SK-N-SH treated with all-trans-retinoic acid at 6 μM for 48 hours (cell line): ENCODE data around the gene TSKS.

Source experiments
- CSDC2 ChIP-seq: fragments of 250-450 bp; sonication (Bioruptor Pico); IDR thresholded peaks from 2 replicates; pipeline ENCODE4 v1.5.0; 2020; ENCODE audit warnings: mild to moderate bottlenecking, moderate library complexity
- CSRNP3 ChIP-seq: fragments of 250-450 bp; sonication (Bioruptor Pico); IDR thresholded peaks from 2 replicates; pipeline ENCODE4 v1.5.1; 2021; ENCODE audit warnings: mild to moderate bottlenecking, moderate library complexity
- PPARA ChIP-seq: fragments of 250-450 bp; sonication (Bioruptor Pico); IDR thresholded peaks from 2 replicates; pipeline ENCODE4 v1.5.0; 2020; ENCODE audit warnings: mild to moderate bottlenecking, borderline replicate concordance
- RARB ChIP-seq: fragments of 250-450 bp; sonication (Bioruptor Pico); IDR thresholded peaks from 2 replicates; pipeline ENCODE4 v1.8.0; 2021; ENCODE audit warnings: mild to moderate bottlenecking, moderate library complexity
- ZC3H10 ChIP-seq: fragments of 250-450 bp; sonication (Bioruptor Pico); IDR thresholded peaks from 2 replicates; pipeline ENCODE4 v1.5.1; 2021; ENCODE audit warnings: mild to moderate bottlenecking, moderate library complexity
- ZFP3 ChIP-seq: fragments of 250-450 bp; sonication (Bioruptor Pico); IDR thresholded peaks from 2 replicates; pipeline ENCODE4 v1.5.0; 2020; ENCODE audit warnings: mild to moderate bottlenecking, moderate library complexity

- TF ChIP-seq PPARA (CRISPR knock-in tag) (no peak), ZC3H10 (CRISPR knock-in tag) (no peak), CSRNP3 (CRISPR knock-in tag) (no peak), RARB (CRISPR knock-in tag) (no peak), ZFP3 (CRISPR knock-in tag) (no peak), CSDC2 (no peak)
Observed at GRCh38 chr19:49807904-49808675, 45.0 kb upstream of the TSKS start.
